Activated CD8-positive, alpha-beta memory T cell treated with anti-CD3 and anti-CD28 coated beads for 24 hours (primary cell): ENCODE data around the gene ASB11.
"Not testable (repeated sequence)": the region's sequence is repeated elsewhere in the genome, so short reads cannot be mapped to it uniquely, and the experiment has no call there.

ENCODE experiments used
- DNase-seq: peaks from one replicate; pipeline ENCODE4 v3.0.0-alpha.2; 2020

The ASB11 gene

GRCh38 chrX:15315509-15315908 lies at the start of gene ASB11:
Gene ASB11, minus strand, starts transcription at chrX:15315640. Its CDS starts 35 bp downstream, at chrX:15315605.
- DNase-seq: no peak

- no peak for DNase-seq
Measured at GRCh38 chrX:15359701-15360100, 44.3 kb upstream of the ASB11 start.

- no peak for DNase-seq
Measured at GRCh38 chrX:15358533-15358932, 43.1 kb upstream of the ASB11 start.

GRCh38 chrX:15356444-15356843 lies 41.0 kb upstream of the ASB11 start:
- no peak for DNase-seq

- no peak for DNase-seq
Measured at GRCh38 chrX:15350329-15350996, 35.0 kb upstream of the ASB11 start.

- DNase-seq: no peak
Measured at GRCh38 chrX:15349046-15349445, 33.6 kb upstream of the ASB11 start.

GRCh38 chrX:15345976-15346375 lies 30.5 kb upstream of the ASB11 start:
- DNase-seq: no peak

GRCh38 chrX:15344106-15344505 lies 28.7 kb upstream of the ASB11 start:
- DNase-seq: no peak

GRCh38 chrX:15343075-15343476 lies 27.6 kb upstream of the ASB11 start:
- DNase-seq: no peak

GRCh38 chrX:15340867-15341266 lies 25.4 kb upstream of the ASB11 start:
- DNase-seq: no peak

GRCh38 chrX:15336023-15336413 lies 20.6 kb upstream of the ASB11 start:
- no peak for DNase-seq

- DNase-seq: peak; percentile 89
Measured at GRCh38 chrX:15335135-15336022, 19.9 kb upstream of the ASB11 start, which contains the start of gene PIGA. Gene PIGA, minus strand, starts transcription at chrX:15335523. Its CDS starts 3,593 bp downstream, at chrX:15331930.

- no peak for DNase-seq
Measured at GRCh38 chrX:15334561-15334960, 19.1 kb upstream of the ASB11 start.

- no peak for DNase-seq
Measured at GRCh38 chrX:15328821-15329220, 13.4 kb upstream of the ASB11 start.

- DNase-seq: no peak
Measured at GRCh38 chrX:15328131-15328530, 12.7 kb upstream of the ASB11 start.

GRCh38 chrX:15322472-15322871 lies 7.0 kb upstream of the ASB11 start:
- no peak for DNase-seq

- no peak for DNase-seq
Measured at GRCh38 chrX:15322072-15322471, 6.6 kb upstream of the ASB11 start.

GRCh38 chrX:15321447-15321846 lies 6.0 kb upstream of the ASB11 start:
- no peak for DNase-seq

GRCh38 chrX:15320297-15320696 lies 4.9 kb upstream of the ASB11 start:
- no peak for DNase-seq

- DNase-seq: no peak
Measured at GRCh38 chrX:15319075-15319474, 3.6 kb upstream of the ASB11 start.

- DNase-seq: no peak
Measured at GRCh38 chrX:15314472-15314871, 968 bp downstream of the ASB11 start.

- DNase-seq: no peak
Measured at GRCh38 chrX:15311119-15311518, 4.3 kb downstream of the ASB11 start.

- no peak for DNase-seq
Measured at GRCh38 chrX:15310117-15310516, 5.3 kb downstream of the ASB11 start.

GRCh38 chrX:15305899-15306298 lies 9.5 kb downstream of the ASB11 start:
- not testable (repeated sequence) for DNase-seq
